Subcutaneous adipose tissue (tissue), 4 donors: ENCODE measurements around the gene IFNA7. TPM values are rescaled to one million over a fixed set of nuclear protein-coding genes. Genes with fewer than 3 reads are reported as not detected.
"Not testable (repeated sequence)": the region's sequence is repeated elsewhere in the genome, so short reads cannot be mapped to it uniquely, and the experiment has no call there.

Experiments
- CTCF ChIP-seq: fragments of 450-650 bp; IDR thresholded peaks from one replicate; pipeline ENCODE4 v1.5.1; 2016; ENCODE audit warnings: low read depth, mild to moderate bottlenecking, control low read depth, antibody characterized with exemption, moderate library complexity
- total RNA-seq, 4 donors: library from RNA; depleted of rRNA; stranded (reverse); fragments of >200 nt; gene quantifications; one replicate each; pipeline ENCODE4 v1.1.0, GENCODE V29; 2016

Gene IFNA7
- total RNA-seq, 4 donors from 2014 or later, result not detected

DNA sequence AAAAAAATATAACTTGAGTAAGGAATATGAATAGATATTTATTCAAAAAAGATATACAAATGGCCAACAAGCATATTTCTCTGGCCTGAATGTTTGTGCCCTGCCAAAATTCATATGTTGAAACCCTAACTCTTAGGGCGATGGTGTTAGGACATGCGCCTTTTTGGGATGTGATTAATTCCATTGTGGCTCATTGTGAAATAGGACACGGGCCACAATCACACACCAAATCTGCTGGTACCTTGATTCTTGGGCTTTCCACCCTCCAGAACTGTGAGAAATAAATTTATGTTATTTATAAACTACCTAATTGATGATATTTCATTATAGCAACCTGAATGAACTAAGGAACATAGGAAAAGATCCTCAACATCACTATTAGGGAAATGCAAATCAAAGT lies 29.8 kb downstream of the IFNA7 start:
- TF ChIP-seq CTCF, result no peak

DNA sequence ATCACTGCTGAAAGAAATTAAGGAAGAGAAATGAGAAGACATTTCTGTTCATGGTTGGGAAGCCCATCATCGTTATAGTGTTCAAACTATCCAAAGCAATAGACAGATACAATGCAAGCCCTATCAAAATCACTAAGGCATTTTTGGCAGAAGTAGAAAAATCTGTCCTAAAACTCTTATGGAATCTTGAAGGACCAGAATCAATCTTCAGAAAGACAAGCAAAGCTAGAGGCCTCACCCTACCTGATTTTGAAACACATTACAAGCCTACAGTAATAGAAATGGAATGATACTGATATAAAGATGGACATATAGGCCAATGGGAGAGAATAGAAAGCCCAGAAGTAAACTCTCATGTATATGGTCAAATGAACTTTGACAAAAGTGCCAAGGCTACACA lies 30.7 kb downstream of the IFNA7 start:
- no peak for TF ChIP-seq CTCF

GRCh38 chr9:21166560-21166959 lies 35.4 kb downstream of the IFNA7 start, which contains the start of gene IFNA21:
TSS of gene IFNA21 (minus strand) at chr9:21166660. CDS start at chr9:21166612, 48 bp downstream.
- TF ChIP-seq CTCF, result not testable (repeated sequence)

- no peak for TF ChIP-seq CTCF
These were observed 36.5 kb downstream of the IFNA7 start for GRCh38 chr9:21165516-21165915.

- no peak for TF ChIP-seq CTCF
These were observed 41.8 kb downstream of the IFNA7 start for GRCh38 chr9:21160178-21160577.

DNA sequence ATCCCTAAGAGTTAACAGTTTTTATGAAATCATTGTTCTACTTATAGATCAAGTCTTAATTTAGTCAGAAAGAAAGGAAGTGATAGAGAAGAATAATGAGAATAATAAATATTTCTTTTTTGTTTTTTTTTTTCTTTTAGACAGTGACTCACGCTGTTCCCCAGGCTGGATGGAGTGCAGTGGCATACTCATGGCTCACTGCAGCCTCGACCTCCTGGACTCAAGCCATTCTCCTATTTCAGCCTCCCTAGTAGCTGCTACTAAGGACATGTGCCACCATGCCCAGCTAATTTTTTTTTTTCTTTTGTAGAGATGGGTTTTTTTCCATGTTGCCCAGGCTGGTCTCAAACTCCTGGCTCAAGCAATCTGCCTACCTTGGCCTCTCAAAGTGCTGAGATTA lies 46.5 kb downstream of the IFNA7 start:
- TF ChIP-seq CTCF, result no peak

DNA sequence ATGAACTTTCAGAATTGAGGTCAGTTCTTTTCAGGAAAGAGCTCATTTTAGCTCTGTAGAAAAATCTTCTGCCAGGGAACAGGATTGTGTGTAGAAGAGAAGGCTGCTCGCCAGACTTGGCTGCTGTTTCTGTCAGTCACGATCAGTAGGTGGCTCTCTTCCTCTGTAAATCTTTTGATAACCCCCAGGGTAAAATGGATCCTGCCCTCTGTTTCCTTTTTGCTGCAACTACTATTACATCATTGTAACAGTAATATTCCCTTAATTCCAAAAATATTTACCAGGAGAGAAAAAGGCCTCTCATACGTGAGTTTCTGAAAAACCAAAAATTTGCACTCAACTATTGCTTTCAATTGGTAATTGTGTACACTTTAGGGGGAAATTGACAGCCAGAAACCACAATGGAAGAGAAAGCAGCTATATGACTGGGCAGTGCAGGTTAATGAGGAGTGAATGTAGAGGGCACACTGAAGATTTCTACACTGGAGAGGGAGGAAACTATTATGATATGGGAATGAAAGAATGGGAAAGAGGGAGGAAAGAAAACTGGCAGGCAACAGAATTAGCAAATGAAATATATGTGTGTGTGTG lies 47.9 kb downstream of the IFNA7 start:
- TF ChIP-seq CTCF, result no peak
